IPS-15b (cell line): ENCODE data around the gene FBRS.
"Not testable (repeated sequence)": the region's sequence is repeated elsewhere in the genome, so short reads cannot be mapped to it uniquely, and the experiment has no call there.

ENCODE experiments used
- H3K27me3 ChIP-seq: one replicate; pipeline ENCODE4 v1.6.1; 2013; ENCODE audit warnings: low read length; ENCODE audit not compliant: control insufficient read depth, insufficient read depth
- H3K36me3 ChIP-seq: one replicate; pipeline ENCODE4 v1.6.1; 2013; ENCODE audit warnings: low read length; ENCODE audit not compliant: control insufficient read depth, insufficient read depth
- H3K4me1 ChIP-seq: one replicate; pipeline ENCODE4 v1.6.1; 2013; ENCODE audit warnings: mild to moderate bottlenecking, low read length; ENCODE audit not compliant: control insufficient read depth, insufficient read depth
- H3K4me3 ChIP-seq: one replicate; pipeline ENCODE4 v1.5.1; 2013; ENCODE audit warnings: low read depth, low read length
- H3K9ac ChIP-seq: one replicate; pipeline ENCODE4 v1.6.1; 2013; ENCODE audit warnings: low read depth, mild to moderate bottlenecking, low read length
- H3K9me3 ChIP-seq: one replicate; pipeline ENCODE4 v1.6.1; 2013; ENCODE audit warnings: mild to moderate bottlenecking, low read length; ENCODE audit not compliant: control insufficient read depth, insufficient read depth

Gene FBRS

DNA sequence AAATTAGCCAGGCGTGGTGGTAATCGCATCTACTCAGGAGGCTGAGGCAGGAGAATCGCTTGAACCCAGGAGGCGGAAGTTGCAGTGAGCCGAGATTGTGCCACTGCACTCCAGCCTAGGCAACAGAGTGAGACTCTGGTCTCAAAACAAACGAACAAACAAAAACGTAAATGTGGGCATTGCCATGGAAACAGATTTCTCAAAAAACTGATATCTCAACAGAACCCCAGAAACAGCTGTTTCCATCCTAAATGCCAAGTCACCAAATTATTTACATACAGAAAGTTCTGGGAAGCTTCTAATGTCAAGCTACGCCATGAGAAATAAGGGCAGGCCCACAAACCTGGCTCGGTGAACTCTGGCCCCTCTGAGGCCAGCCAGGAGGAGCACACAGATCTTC, 32.0 kb upstream of the FBRS start:
- no peaks in the 10 kb centered on the region for H3K9me3 ChIP-seq
- H3K9ac ChIP-seq = no peak overlapping the region
- H3K4me3 ChIP-seq = no peak overlapping the region
- H3K4me1 ChIP-seq = no peaks in the 10 kb centered on the region
- no peaks in the 10 kb centered on the region for H3K36me3 ChIP-seq
- H3K27me3 ChIP-seq = no peaks in the 10 kb centered on the region

- Histone ChIP-seq H3K9me3 (no peaks in the 10 kb centered on the region), H3K4me1 (no peaks in the 10 kb centered on the region), H3K27me3 (no peaks in the 10 kb centered on the region), H3K36me3 (no peaks in the 10 kb centered on the region), H3K4me3 (no peak overlapping the region), H3K9ac (no peak overlapping the region)
Observed at GRCh38 chr16:30628628-30629540, 29.3 kb upstream of the FBRS start.

DNA sequence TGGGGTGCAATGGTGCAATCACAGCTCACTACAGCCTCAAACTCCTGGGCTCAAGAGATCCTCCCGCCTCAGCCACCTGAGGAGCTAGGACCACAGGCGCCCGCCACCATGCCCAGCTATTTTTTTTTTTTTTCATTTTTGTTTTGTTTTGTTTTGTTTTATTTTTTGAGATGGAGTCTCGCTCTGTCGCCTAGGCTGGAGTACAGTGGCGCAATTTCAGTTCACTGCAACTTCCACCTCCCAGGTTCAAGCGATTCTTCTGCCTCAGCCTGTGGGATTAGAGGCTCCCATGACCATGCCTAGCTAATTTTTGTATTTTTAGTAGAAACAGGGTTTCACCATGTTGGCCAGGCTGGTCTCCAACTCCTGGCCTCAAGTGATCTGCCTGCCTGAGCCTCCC, 25.8 kb upstream of the FBRS start:
- not testable (repeated sequence) for H3K9ac ChIP-seq, H3K27me3 ChIP-seq, H3K9me3 ChIP-seq, H3K4me3 ChIP-seq, H3K36me3 ChIP-seq, H3K4me1 ChIP-seq

DNA sequence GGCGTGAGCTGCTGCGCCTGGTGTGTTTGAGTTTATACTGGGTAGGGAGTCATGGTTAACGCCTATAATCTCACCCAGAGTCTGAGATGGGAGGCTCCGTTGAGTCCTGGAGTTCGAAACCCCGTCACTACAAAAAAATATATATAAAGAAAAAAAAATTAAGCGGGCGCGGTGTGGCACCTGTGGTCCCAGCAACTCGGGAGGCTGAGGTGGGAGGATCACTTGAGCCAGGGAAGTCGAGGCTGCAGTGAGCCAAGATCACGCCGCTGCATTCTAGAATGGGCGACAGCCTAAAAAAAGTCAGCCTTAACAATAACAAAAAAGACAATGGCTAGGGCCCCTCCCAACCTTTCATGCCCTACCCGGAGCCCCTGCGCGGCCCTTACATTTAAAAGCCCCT, 24.7 kb upstream of the FBRS start:
- H3K9me3 ChIP-seq = no peaks in the 10 kb centered on the region
- no peaks in the 10 kb centered on the region for H3K36me3 ChIP-seq
- peak overlapping the region; percentile 48 for H3K4me3 ChIP-seq
- H3K9ac ChIP-seq = peak overlapping the region; percentile 37
- no peaks in the 10 kb centered on the region for H3K27me3 ChIP-seq
- no peaks in the 10 kb centered on the region for H3K4me1 ChIP-seq

DNA sequence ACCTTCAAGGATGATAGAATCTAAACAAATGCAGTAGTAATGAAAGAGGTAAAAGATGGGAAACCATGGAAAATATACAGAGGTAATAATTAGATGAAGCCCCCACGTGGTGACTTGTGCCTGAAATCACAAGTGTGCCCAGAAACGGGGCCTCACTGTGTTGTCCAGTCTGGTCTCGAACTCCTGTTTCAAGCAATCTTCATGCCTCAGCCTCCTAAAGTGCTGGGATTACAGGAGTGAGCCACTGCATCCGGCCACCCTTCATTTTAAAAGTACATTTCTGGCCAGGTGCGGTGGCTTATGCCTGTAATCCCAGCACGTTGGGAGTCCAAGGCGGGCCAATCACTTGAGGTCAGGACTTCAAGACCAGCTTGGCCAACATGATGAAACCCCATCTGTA, 21.6 kb upstream of the FBRS start:
- no peaks in the 10 kb centered on the region for H3K27me3 ChIP-seq
- no peaks in the 10 kb centered on the region for H3K4me1 ChIP-seq
- no peak overlapping the region for H3K9ac ChIP-seq
- no peaks in the 10 kb centered on the region for H3K36me3 ChIP-seq
- no peaks in the 10 kb centered on the region for H3K9me3 ChIP-seq
- H3K4me3 ChIP-seq = no peak overlapping the region

DNA sequence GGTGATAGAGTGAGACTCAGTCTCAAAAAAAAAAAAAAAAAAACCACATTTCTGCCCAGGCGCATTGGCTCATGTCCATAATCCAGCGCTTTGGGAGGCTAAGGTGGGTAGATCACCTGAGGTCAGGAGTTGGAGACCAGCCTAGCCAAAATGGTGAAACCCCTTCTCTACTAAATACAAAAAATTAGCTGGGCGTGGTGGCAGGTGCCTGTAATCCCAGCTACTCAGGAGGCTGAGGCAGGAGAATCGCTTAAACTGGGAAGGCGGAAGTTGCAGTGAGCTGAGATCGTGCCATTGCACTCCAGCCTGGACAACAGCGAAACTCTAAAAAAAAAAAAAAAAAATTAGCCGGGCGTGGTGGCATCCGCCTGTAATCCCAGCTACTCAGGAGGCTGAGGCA, 21.1 kb upstream of the FBRS start:
- H3K9ac ChIP-seq, H3K4me3 ChIP-seq, H3K9me3 ChIP-seq, H3K4me1 ChIP-seq, H3K27me3 ChIP-seq, H3K36me3 ChIP-seq: not testable (repeated sequence)

DNA sequence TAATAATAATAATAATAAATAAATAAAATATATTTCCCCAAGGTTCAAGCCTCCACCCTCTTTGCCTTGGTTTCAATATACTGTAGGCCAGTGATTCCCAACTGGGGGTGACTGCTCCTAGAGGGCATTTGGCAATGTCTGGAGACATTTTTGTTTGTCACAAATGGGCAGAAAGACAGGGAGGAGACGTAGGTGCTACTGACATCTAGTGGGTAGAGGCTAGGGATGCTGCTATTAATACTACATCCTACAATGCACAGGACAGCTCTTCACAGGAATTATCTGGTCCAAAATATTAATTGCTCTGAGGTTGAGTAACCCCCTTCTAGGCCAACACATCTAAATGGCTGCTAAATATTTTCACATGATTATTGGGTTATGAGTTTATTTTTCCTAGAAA, 20.3 kb upstream of the FBRS start:
- Histone ChIP-seq H3K4me3 (no peak overlapping the region), H3K9ac (no peak overlapping the region), H3K36me3 (no peaks in the 10 kb centered on the region), H3K9me3 (no peaks in the 10 kb centered on the region), H3K27me3 (no peaks in the 10 kb centered on the region), H3K4me1 (no peaks in the 10 kb centered on the region)

DNA sequence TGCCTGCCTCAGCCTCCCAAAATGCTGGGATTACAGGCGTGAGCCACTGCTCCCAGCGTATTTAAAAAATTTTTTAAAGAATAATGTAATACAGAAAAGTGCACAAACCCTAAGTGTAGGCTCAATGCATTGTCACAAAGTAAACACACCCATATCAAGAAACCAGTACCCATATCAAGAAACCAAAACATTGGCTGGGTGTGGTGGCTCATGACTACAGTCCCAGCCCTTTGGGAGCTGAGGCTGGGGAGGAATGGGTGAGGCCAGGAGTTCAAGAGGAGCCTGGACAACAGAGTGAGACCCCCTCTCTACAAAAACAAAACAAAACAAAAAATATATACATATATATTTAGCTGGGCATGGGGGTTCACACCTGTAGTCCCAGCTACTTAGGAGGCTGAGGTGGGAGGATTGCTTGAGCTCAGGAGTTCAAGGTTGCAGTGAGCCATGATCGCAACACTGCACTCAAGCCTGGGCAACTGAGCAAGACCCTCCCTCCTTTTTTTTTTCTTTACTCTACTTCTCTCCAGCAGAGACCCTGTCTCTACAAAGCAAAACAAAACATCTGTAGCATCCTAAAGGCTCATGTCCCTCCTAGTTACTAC, 16.8 kb upstream of the FBRS start:
- Histone ChIP-seq H3K36me3 (no peaks in the 10 kb centered on the region), H3K27me3 (no peaks in the 10 kb centered on the region), H3K4me1 (no peaks in the 10 kb centered on the region), H3K9me3 (no peaks in the 10 kb centered on the region), H3K9ac (no peak overlapping the region), H3K4me3 (no peak overlapping the region)

GRCh38 chr16:30644334-30644830, 13.8 kb upstream of the FBRS start:
- H3K27me3 ChIP-seq = peaks cover 2% of the 10 kb centered on the region
- H3K9me3 ChIP-seq = no peaks in the 10 kb centered on the region
- no peak overlapping the region for H3K9ac ChIP-seq
- no peaks in the 10 kb centered on the region for H3K36me3 ChIP-seq
- H3K4me1 ChIP-seq = no peaks in the 10 kb centered on the region
- no peak overlapping the region for H3K4me3 ChIP-seq

GRCh38 chr16:30645727-30646126, 12.5 kb upstream of the FBRS start:
- Histone ChIP-seq H3K27me3 (peaks cover 2% of the 10 kb centered on the region), H3K9me3 (no peaks in the 10 kb centered on the region), H3K4me3 (no peak overlapping the region), H3K36me3 (no peaks in the 10 kb centered on the region), H3K4me1 (no peaks in the 10 kb centered on the region), H3K9ac (no peak overlapping the region)

- no peak overlapping the region for H3K4me3 ChIP-seq
- no peak overlapping the region for H3K9ac ChIP-seq
- peaks cover 8% of the 10 kb centered on the region for H3K27me3 ChIP-seq
- H3K9me3 ChIP-seq = no peaks in the 10 kb centered on the region
- no peaks in the 10 kb centered on the region for H3K36me3 ChIP-seq
- no peaks in the 10 kb centered on the region for H3K4me1 ChIP-seq
Observed at GRCh38 chr16:30647274-30647571, 11.0 kb upstream of the FBRS start.

- H3K9ac ChIP-seq = peak overlapping the region; percentile 85
- peak overlapping the region; percentile 70 for H3K4me3 ChIP-seq
- peaks cover 13% of the 10 kb centered on the region for H3K27me3 ChIP-seq
- H3K4me1 ChIP-seq = no peaks in the 10 kb centered on the region
- peaks cover 2% of the 10 kb centered on the region for H3K36me3 ChIP-seq
- H3K9me3 ChIP-seq = no peaks in the 10 kb centered on the region
Observed at GRCh38 chr16:30649725-30650368, 8.4 kb upstream of the FBRS start.
